Activated CD8-positive, alpha-beta memory T cell treated with anti-CD3 and anti-CD28 coated beads for 4 hours (primary cell): ENCODE measurements around the gene KCTD5.

Source experiments
- DNase-seq, 2 donors: peaks; one replicate each; pipeline ENCODE4 v3.0.0-alpha.2; 2020; ENCODE audit warnings: low read depth in 2 of 2

Gene KCTD5

GRCh38 chr16:2726923-2727322 is 44.6 kb downstream of the KCTD5 start:
- DNase-seq, result no peak

DNA sequence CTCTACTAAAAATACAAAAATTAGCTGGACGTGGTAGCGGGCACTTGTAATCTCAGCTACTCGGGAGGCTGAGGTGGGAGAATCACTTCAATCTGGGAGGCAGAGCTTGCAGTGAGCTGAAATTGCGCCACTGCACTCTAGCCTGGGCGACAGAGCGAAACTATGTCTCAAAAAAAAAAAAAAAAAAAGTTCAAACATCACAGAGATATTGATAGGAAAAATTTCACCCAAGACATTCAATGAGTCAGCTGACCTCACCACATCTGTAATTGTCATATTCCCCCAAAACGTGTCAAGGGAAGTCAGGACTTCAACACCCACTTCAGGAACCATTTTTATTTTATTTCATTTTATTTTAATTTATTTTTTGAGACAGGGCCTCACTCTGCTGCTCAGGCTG is 45.7 kb downstream of the KCTD5 start:
- DNase-seq, result no peak

GRCh38 chr16:2734844-2735515 is 52.7 kb downstream of the KCTD5 start:
- DNase-seq, result no peak

GRCh38 chr16:2736476-2737237 is 54.3 kb downstream of the KCTD5 start:
- DNase-seq, result no peak

- no peak for DNase-seq
Measured at GRCh38 chr16:2737238-2737605, 54.9 kb downstream of the KCTD5 start.

GRCh38 chr16:2737895-2738418 is 55.6 kb downstream of the KCTD5 start:
- DNase-seq, result no peak

DNA sequence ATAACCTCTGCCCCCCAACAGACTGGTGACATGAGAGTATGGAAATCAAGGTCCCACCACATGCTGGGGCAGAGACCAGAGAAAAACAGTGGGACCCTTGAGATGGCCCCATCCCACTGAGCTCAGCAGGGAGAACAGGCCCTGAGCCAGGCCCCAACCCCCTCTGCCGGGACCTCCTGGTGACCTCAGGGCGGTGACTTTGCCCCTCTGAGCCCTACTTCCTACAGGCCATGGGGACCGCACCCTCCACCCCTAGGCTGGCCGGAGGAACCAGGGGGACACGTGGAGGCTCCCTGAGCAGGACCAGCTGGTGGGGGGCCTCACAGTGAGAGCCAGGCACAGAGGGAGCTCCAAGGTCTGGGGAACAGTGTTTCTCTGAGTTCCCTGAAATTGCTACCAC is 56.3 kb downstream of the KCTD5 start:
- DNase-seq, result no peak

DNA sequence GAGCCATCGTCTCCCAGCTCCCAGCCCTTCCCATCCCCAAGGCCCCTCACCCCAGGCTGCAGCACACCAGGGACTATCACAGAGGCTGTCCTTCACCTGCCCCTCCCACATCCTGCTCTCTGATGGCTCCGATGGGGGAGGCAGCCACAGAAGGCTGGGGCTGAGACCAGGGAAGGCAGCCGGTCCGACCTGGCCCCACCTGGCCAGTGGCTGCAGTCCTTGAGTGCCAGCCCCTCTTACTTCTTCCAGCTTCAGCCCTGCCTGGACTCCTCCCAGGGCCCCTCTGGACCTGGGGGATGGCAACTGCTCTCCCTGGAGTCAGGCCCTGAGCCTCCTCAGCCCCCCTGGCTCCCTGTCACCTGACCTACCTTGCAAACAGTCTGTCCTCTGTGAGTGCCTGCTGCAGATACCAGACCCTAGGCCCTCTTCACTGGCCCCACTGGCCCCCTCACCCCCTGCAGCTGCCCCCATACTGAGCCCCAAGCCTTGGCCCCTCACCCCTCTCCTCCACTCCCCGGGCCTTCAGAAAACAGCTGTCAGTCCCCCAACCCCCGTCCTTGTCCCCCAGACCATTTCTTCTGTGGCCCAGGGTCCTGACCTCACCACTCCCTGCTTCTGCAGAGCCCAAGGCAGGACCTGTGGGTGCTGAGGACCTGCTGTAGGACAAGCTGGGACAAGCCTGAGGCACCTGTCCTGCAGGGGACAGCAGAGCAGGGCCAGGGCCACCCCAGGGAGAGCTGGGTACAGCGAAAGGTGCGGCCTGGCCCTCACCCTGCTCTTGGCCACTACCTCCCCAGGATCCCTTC is 57.5 kb downstream of the KCTD5 start:
- DNase-seq, result no peak

GRCh38 chr16:2740476-2740875 is 58.2 kb downstream of the KCTD5 start:
- DNase-seq, result no peak

DNA sequence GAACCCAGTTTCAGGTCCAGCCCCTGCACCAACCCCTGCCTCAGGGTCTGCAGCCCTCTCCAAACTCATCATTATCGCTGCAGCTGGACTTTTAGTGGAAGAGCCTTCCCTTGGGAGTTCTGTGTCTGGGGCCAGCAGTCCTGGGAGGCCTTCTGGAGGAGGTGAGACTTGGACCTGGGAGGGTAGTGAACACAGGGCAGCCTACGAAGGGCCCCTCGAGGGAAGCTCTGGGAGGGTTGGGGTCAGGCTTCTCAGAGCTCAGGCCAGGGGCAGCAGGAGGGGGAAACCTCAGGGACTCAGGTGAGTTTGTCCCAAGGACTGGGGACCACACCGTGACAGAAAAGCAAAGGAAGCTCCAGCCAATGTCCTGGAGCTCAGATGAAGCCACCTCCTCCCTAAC is 58.8 kb downstream of the KCTD5 start:
- no peak for DNase-seq

GRCh38 chr16:2742323-2743006 is 60.1 kb downstream of the KCTD5 start:
- DNase-seq, result no peak

DNA sequence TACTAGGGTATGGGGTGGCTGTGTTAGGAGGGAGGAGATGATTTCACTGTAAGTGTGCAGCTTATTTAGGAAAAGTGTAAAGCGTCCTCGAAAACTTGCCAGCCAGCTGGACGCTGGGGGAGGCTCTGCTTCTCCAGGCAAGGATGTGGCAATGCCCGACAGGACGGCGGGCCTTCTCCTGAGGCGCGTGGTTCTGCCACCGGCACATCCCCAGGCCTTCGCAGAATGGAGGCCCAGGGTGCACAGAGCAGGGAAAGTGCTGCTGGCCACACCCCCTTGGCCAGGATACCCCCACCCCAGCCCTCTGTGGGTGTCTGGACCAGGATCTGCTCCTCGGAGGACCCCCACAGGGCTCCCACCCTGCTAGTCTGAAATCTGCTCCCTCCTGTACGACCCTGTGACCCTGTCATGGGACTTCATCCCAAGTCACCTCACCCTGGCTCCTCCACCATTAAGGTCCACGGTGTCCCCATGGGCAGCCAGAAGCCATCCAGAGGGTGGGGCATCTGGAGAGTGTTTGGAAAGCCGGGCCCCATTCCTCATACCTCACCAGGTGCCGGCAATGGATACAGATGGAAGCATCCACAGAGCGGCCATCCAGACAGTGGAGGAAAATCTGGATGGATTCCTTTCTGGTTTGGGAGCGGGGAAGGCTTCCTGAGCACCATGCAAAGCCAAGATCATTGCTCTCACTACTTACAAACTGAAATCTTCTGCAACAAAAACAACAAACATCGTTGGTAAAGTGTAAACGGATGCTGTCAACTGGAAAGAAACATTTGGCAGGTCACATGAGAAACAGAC is 60.9 kb downstream of the KCTD5 start:
- DNase-seq, result no peak

DNA sequence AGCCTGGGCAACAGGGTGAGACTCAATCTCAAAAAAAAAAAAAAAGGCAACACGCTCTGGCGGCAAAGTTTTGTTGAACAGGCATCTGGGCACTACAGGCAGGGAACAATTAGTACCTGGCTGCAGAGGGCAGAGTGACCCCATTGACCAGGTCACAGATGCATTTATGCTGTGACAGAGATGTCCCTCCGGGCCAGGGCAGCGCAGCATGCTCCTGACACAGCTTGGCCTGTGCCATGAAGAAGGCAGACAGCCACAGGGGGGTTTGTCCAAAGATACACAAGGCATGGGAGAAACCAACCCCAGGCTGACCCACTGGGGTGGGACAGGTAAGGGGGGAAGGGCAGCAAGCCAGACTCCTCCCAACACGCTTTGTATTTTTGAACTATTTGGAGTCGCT is 62.4 kb downstream of the KCTD5 start:
- no peak for DNase-seq

GRCh38 chr16:2745116-2745890 is 63.0 kb downstream of the KCTD5 start:
- no peak for DNase-seq

DNA sequence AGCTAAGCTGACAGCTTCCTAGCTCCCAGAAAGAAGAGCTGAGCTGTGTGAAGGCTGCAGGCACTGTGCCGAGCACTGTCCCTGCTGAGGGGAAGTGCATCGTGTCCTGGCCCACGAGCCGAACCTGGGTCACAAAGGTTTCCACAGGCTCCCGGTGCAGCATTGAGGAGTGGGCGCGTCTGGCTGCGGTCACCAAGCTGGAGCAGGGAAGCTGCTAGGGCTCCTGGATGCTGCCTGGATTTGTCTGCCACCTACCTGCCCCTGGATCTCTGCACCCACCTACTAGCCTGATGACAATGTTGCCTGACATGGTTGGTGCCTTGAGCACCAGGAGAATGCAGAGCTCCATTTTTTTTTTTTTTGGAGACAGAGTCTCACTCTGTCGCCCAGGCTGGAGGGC is 63.6 kb downstream of the KCTD5 start:
- DNase-seq, result no peak

DNA sequence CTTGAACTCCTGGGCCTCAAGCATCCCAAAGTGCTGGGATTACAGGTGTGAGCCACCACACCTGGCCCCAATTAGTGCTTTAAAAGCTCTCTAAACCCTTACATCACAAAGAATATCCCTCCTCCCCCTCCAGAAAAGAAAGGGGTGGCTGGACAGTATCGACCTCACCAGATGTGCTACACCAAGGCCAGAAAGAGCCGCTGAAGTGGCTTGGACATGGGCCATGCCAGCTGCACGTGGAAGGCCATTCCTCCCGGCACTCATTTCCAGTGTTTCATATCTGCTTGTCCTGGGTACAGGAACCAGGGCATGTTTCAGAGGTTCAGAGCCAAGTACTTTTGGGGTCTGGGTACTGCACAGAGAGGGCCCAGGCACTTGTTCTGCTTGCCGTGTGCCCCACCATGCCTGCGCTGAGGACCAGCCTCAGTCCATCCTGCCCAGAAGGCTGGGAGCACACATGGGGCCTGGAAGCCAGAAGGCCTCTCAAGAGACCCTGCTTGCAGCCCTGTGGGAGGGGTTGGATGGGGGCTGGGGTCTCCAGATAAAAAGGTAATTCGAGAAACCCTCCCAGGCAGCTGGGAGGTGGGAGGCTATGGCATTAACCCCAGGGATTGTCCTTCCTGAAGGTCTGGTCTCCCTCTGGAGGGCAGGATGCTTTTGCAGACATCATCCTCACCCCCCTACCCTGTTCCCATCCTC is 66.6 kb downstream of the KCTD5 start:
- no peak for DNase-seq

- no peak for DNase-seq
Measured at GRCh38 chr16:2749476-2749875, 67.2 kb downstream of the KCTD5 start.

GRCh38 chr16:2749936-2750335 is 67.6 kb downstream of the KCTD5 start:
- no peak for DNase-seq

GRCh38 chr16:2751577-2752034 is 69.3 kb downstream of the KCTD5 start:
- no peak for DNase-seq
